IMR-90 (cell line): ENCODE results near the gene ELK3.

ENCODE experiments used
- BHLHE40 ChIP-seq: fragments of 150-350 bp; IDR thresholded peaks from 2 replicates; pipeline ENCODE4 v1.6.1; 2016; ENCODE audit warnings: mild to moderate bottlenecking, low read depth, low read length
- CHD1 ChIP-seq: IDR thresholded peaks from 2 replicates; pipeline ENCODE4 v1.6.1; 2012; ENCODE audit warnings: low read depth, low read length, improper control_type of control experiment
- FOS ChIP-seq: fragments of 150-350 bp; IDR thresholded peaks from 2 replicates; pipeline ENCODE4 v1.6.1; 2016; ENCODE audit warnings: low read depth, low read length
- MAZ ChIP-seq: IDR thresholded peaks from 2 replicates; pipeline ENCODE4 v1.6.1; 2012; ENCODE audit warnings: low read depth, mild to moderate bottlenecking, low read length, improper control_type of control experiment, moderate library complexity, borderline replicate concordance
- MXI1 ChIP-seq: IDR thresholded peaks from 2 replicates; pipeline ENCODE4 v1.6.1; 2012; ENCODE audit warnings: low read depth, mild to moderate bottlenecking, low read length, moderate library complexity, borderline replicate concordance
- NFE2L2 ChIP-seq: fragments of 150-350 bp; IDR thresholded peaks from 2 replicates; pipeline ENCODE4 v1.6.1; 2016; ENCODE audit warnings: low read depth, mild to moderate bottlenecking, low read length
- POLR2A ChIP-seq: IDR thresholded peaks from 2 replicates; pipeline ENCODE4 v1.6.1; 2012; ENCODE audit warnings: mild to moderate bottlenecking, low read depth, low read length
- RCOR1 ChIP-seq: IDR thresholded peaks from 2 replicates; pipeline ENCODE4 v1.6.1; 2012; ENCODE audit warnings: mild to moderate bottlenecking, low read length, improper control_type of control experiment; ENCODE audit not compliant: insufficient replicate concordance
- RFX5 ChIP-seq: IDR thresholded peaks from 2 replicates; pipeline ENCODE4 v1.8.0; 2012; ENCODE audit warnings: low read depth, mild to moderate bottlenecking, low read length, moderate library complexity
- TF ChIP-seq, protein P1 (sequence below): conservative IDR thresholded peaks from 2 replicates; pipeline ENCODE4 v1.5.1; 2012; ENCODE audit warnings: mild to moderate bottlenecking, low read depth, low read length, improper control_type of control experiment
- TF ChIP-seq, protein P2 (sequence below): fragments of 150-350 bp; IDR thresholded peaks from 2 replicates; pipeline ENCODE4 v1.6.1; 2016; ENCODE audit warnings: low read depth, mild to moderate bottlenecking, low read length, moderate library complexity, borderline replicate concordance

- TF ChIP-seq POLR2A (no peak), BHLHE40 (no peak), RCOR1 (no peak), CHD1 (no peak), MXI1 (no peak), RFX5 (no peak), NFE2L2 (no peak), MAZ (no peak), FOS (no peak)
- TF ChIP-seq, protein P1, sequence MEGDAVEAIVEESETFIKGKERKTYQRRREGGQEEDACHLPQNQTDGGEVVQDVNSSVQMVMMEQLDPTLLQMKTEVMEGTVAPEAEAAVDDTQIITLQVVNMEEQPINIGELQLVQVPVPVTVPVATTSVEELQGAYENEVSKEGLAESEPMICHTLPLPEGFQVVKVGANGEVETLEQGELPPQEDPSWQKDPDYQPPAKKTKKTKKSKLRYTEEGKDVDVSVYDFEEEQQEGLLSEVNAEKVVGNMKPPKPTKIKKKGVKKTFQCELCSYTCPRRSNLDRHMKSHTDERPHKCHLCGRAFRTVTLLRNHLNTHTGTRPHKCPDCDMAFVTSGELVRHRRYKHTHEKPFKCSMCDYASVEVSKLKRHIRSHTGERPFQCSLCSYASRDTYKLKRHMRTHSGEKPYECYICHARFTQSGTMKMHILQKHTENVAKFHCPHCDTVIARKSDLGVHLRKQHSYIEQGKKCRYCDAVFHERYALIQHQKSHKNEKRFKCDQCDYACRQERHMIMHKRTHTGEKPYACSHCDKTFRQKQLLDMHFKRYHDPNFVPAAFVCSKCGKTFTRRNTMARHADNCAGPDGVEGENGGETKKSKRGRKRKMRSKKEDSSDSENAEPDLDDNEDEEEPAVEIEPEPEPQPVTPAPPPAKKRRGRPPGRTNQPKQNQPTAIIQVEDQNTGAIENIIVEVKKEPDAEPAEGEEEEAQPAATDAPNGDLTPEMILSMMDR = no peak
- TF ChIP-seq, protein P2, sequence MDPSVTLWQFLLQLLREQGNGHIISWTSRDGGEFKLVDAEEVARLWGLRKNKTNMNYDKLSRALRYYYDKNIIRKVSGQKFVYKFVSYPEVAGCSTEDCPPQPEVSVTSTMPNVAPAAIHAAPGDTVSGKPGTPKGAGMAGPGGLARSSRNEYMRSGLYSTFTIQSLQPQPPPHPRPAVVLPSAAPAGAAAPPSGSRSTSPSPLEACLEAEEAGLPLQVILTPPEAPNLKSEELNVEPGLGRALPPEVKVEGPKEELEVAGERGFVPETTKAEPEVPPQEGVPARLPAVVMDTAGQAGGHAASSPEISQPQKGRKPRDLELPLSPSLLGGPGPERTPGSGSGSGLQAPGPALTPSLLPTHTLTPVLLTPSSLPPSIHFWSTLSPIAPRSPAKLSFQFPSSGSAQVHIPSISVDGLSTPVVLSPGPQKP = no peak
Measured at GRCh38 chr12:96241431-96241830, 47.3 kb downstream of the ELK3 start.
